ENCODE results near the gene NAGK. TPM values are rescaled to one million over a fixed set of nuclear protein-coding genes. Genes with fewer than 3 reads are reported as not detected.
"Not testable (repeated sequence)": the region's sequence is repeated elsewhere in the genome, so short reads cannot be mapped to it uniquely, and the experiment has no call there.

The NAGK gene
- total RNA-seq, 1 donor from 2014 or later: 208 TPM

- H3K9me3 Mint-ChIP-seq: peaks cover under 1% of the 10 kb centered on the region
- no peaks in the 10 kb centered on the region for H3K36me3 Mint-ChIP-seq (ENCODE audit: low read depth)
- no peak for TF ChIP-seq CTCF (IDR thresholded peaks at IDR 0.05)
- no peak overlapping the region for H3K27ac Mint-ChIP-seq
- no peak for DNase-seq
- H3K4me1 Mint-ChIP-seq: no peaks in the 10 kb centered on the region
- ChIA-PET POLR2A (interaction anchor here (1.0 kb wide), 1 partner anchor 32 kb away, joined by 10 read pairs; the partner anchor contains the start of gene NAGK), CTCF (interaction anchor here (0.9 to 3.6 kb wide), 7 partner anchors 10 to 55 kb away, joined by 3 to 22 read pairs (median 8); partner anchors contain the start of genes MCEE, MPHOSPH10 and NAGK)
- no peak overlapping the region for H3K4me3 Mint-ChIP-seq
- ATAC-seq (ENCODE audit: low read depth): no peak
- no peaks in the 10 kb centered on the region for H3K27me3 Mint-ChIP-seq
- intact Hi-C loops (cut with micrococcal nuclease): loop anchor here (1.0 kb wide), 2 partner anchors 51 to 182 kb away; no protein-coding TSS in a partner anchor
These were observed 31.9 kb downstream of the NAGK start for GRCh38 chr2:71100195-71100964.

- TF ChIP-seq CTCF (IDR thresholded peaks at IDR 0.05): no peak
- DNase-seq (no peak), ATAC-seq (ENCODE audit: low read depth) (no peak)
- Mint-ChIP-seq H3K27me3 (no peaks in the 10 kb centered on the region), H3K4me1 (no peaks in the 10 kb centered on the region), H3K36me3 (ENCODE audit: low read depth) (no peaks in the 10 kb centered on the region), H3K9me3 (peaks cover 3% of the 10 kb centered on the region), H3K4me3 (no peak overlapping the region), H3K27ac (no peak overlapping the region)
- CTCF ChIA-PET: interaction anchor here (2.2 to 3.6 kb wide), 3 partner anchors 28 to 53 kb away, joined by 5 to 22 read pairs (median 12); partner anchors contain the start of genes MCEE and MPHOSPH10
- intact Hi-C loops (cut with micrococcal nuclease): no loop called here
- POLR2A ChIA-PET: interaction anchor here (0.9 kb wide), 1 partner anchor 33 kb away, joined by 3 read pairs; the partner anchor contains the start of gene NAGK
These were observed 33.2 kb downstream of the NAGK start for GRCh38 chr2:71101656-71102055.

GRCh38 chr2:71102981-71103681, 34.7 kb downstream of the NAGK start:
- no peaks in the 10 kb centered on the region for H3K27me3 Mint-ChIP-seq
- H3K4me3 Mint-ChIP-seq: no peak overlapping the region
- DNase-seq (no peak), ATAC-seq (ENCODE audit: low read depth) (no peak)
- ChIA-PET CTCF (interaction anchor here (3.6 kb wide), 1 partner anchor 31 kb away, joined by 22 read pairs; no protein-coding TSS in a partner anchor), POLR2A (no interaction called here)
- H3K27ac Mint-ChIP-seq: no peak overlapping the region
- intact Hi-C loops (cut with micrococcal nuclease): no loop called here
- H3K4me1 Mint-ChIP-seq: no peaks in the 10 kb centered on the region
- TF ChIP-seq CTCF (IDR thresholded peaks at IDR 0.05): no peak
- no peaks in the 10 kb centered on the region for H3K36me3 Mint-ChIP-seq (ENCODE audit: low read depth)
- H3K9me3 Mint-ChIP-seq: peaks cover 3% of the 10 kb centered on the region

- Mint-ChIP-seq H3K4me1 (no peaks in the 10 kb centered on the region), H3K27me3 (no peaks in the 10 kb centered on the region), H3K9me3 (peaks cover 3% of the 10 kb centered on the region), H3K36me3 (ENCODE audit: low read depth) (peaks cover under 1% of the 10 kb centered on the region), H3K4me3 (no peak overlapping the region), H3K27ac (no peak overlapping the region)
- ATAC-seq (ENCODE audit: low read depth): no peak
- ChIA-PET POLR2A (no interaction called here), CTCF (no interaction called here)
- DNase-seq: no peak
- TF ChIP-seq CTCF (IDR thresholded peaks at IDR 0.05): no peak
- intact Hi-C loops (cut with micrococcal nuclease): no loop called here
These were observed 35.4 kb downstream of the NAGK start for GRCh38 chr2:71103809-71104208.

GRCh38 chr2:71106463-71106862, 38.0 kb downstream of the NAGK start:
- intact Hi-C loops (cut with micrococcal nuclease); CTCF ChIA-PET; POLR2A ChIA-PET: not testable (repeated sequence)

More at GRCh38 chr2:71106463-71106862, 38.0 kb downstream of the NAGK start:
- H3K27ac Mint-ChIP-seq; H3K4me1 Mint-ChIP-seq; H3K9me3 Mint-ChIP-seq; H3K27me3 Mint-ChIP-seq; ATAC-seq (ENCODE audit: low read depth); DNase-seq; H3K4me3 Mint-ChIP-seq: not testable (repeated sequence)
- H3K36me3 Mint-ChIP-seq (ENCODE audit: low read depth): peaks cover 11% of the 10 kb centered on the region

Measured in activated B cell treated with CpG ODN at 0.5 μM for 24 hours (primary cell).